ENCODE results near the gene CLHC1.

Gene CLHC1

GRCh38 chr2:55163274-55163721, 68.8 kb downstream of the CLHC1 start:
- Histone ChIP-seq H3K27ac (replicated peaks) (no peak overlapping the region), H3K27me3 (ENCODE audit: insufficient read depth, poor library complexity, severe bottlenecking) (no peaks in the 10 kb centered on the region), H3K4me3 (replicated peaks; ENCODE audit: insufficient read depth, low read length) (no peak overlapping the region)
- no peak for DNase-seq (ENCODE audit: low read depth in 1 of 2, low spot score in 1 of 2)
- TF ChIP-seq CTCF (IDR thresholded peaks at IDR 0.05; ENCODE audit: insufficient read depth, low read length) (no peak), SPI1 (IDR thresholded peaks at IDR 0.05; ENCODE audit: borderline replicate concordance, low read depth) (no peak), GABPA (IDR thresholded peaks at IDR 0.05; ENCODE audit: low read depth) (no peak), POLR2AphosphoS5 (IDR thresholded peaks at IDR 0.05; ENCODE audit: low read depth) (no peak)
- TF ChIP-seq, protein P1, sequence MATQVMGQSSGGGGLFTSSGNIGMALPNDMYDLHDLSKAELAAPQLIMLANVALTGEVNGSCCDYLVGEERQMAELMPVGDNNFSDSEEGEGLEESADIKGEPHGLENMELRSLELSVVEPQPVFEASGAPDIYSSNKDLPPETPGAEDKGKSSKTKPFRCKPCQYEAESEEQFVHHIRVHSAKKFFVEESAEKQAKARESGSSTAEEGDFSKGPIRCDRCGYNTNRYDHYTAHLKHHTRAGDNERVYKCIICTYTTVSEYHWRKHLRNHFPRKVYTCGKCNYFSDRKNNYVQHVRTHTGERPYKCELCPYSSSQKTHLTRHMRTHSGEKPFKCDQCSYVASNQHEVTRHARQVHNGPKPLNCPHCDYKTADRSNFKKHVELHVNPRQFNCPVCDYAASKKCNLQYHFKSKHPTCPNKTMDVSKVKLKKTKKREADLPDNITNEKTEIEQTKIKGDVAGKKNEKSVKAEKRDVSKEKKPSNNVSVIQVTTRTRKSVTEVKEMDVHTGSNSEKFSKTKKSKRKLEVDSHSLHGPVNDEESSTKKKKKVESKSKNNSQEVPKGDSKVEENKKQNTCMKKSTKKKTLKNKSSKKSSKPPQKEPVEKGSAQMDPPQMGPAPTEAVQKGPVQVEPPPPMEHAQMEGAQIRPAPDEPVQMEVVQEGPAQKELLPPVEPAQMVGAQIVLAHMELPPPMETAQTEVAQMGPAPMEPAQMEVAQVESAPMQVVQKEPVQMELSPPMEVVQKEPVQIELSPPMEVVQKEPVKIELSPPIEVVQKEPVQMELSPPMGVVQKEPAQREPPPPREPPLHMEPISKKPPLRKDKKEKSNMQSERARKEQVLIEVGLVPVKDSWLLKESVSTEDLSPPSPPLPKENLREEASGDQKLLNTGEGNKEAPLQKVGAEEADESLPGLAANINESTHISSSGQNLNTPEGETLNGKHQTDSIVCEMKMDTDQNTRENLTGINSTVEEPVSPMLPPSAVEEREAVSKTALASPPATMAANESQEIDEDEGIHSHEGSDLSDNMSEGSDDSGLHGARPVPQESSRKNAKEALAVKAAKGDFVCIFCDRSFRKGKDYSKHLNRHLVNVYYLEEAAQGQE (IDR thresholded peaks at IDR 0.05; ENCODE audit: insufficient replicate concordance, low read depth), result no peak

DNA sequence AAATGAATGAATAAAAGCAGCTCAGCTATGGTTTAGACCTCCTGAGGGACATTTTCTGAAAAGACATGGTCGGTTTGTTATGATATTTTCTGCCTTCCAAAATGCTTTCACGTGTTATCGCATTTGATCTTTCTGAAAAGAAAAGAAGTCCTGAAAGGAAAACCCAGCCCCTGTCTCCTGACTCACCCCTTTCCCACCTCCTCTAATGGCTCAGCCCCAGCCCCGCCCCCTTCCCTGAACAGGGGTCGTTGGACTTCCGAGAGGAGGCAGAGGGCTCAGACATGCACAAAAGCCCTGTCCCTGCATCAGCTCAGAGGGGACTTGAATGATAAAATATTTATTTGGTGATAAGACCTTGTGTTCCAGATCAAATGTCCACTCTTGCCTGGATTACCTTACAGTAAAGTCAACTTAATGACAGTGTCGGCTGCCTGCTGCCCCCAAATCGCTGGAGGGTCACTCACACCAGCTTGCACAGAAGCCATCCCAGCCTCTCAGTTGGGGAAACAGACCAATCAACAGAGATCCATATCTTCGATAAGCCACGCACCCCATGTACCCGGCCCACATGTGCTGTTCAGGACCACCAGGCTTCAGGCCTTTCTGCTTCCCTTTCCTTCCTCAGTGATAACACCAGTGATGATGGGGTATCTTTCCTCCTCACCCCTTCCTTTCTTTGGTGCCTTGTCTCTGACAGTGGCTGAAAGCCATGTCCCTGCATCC, 69.6 kb downstream of the CLHC1 start:
- no peak for DNase-seq (ENCODE audit: low read depth in 1 of 2, low spot score in 1 of 2)
- no peak overlapping the region for H3K4me3 ChIP-seq (replicated peaks; ENCODE audit: insufficient read depth, low read length)
- H3K27me3 ChIP-seq (ENCODE audit: insufficient read depth, poor library complexity, severe bottlenecking), result no peaks in the 10 kb centered on the region
- no peak for TF ChIP-seq POLR2AphosphoS5 (IDR thresholded peaks at IDR 0.05; ENCODE audit: low read depth)
- TF ChIP-seq CTCF (IDR thresholded peaks at IDR 0.05; ENCODE audit: insufficient read depth, low read length), result no peak
- no peak for TF ChIP-seq SPI1 (IDR thresholded peaks at IDR 0.05; ENCODE audit: borderline replicate concordance, low read depth)
- TF ChIP-seq, protein P1 (IDR thresholded peaks at IDR 0.05; ENCODE audit: insufficient replicate concordance, low read depth), result no peak
- no peak for TF ChIP-seq GABPA (IDR thresholded peaks at IDR 0.05; ENCODE audit: low read depth)
- no peak overlapping the region for H3K27ac ChIP-seq (replicated peaks)

GRCh38 chr2:55161295-55162210, 70.5 kb downstream of the CLHC1 start:
- H3K4me3 ChIP-seq (replicated peaks; ENCODE audit: insufficient read depth, low read length), result peak overlapping the region; percentile 8
- peak in 1 of 2 experiments; percentile 46 for DNase-seq (ENCODE audit: low read depth in 1 of 2, low spot score in 1 of 2)
- no peak overlapping the region for H3K27ac ChIP-seq (replicated peaks)
- TF ChIP-seq GABPA (IDR thresholded peaks at IDR 0.05; ENCODE audit: low read depth), result no peak
- TF ChIP-seq SPI1 (IDR thresholded peaks at IDR 0.05; ENCODE audit: borderline replicate concordance, low read depth), result peak; percentile 65; the same call in 1 of the 2 replicates
- TF ChIP-seq, protein P1 (IDR thresholded peaks at IDR 0.05; ENCODE audit: insufficient replicate concordance, low read depth), result no peak
- TF ChIP-seq POLR2AphosphoS5 (IDR thresholded peaks at IDR 0.05; ENCODE audit: low read depth), result no peak
- TF ChIP-seq CTCF (IDR thresholded peaks at IDR 0.05; ENCODE audit: insufficient read depth, low read length), result no peak
- H3K27me3 ChIP-seq (ENCODE audit: insufficient read depth, poor library complexity, severe bottlenecking), result no peaks in the 10 kb centered on the region

Measured in HL-60 (cell line).